Dendritic cell treated with granulocyte-macrophage colony-stimulating factor and Interleukin-4, amounts not matched to agents 40 ng/mL and 50 ng/mL, for 4 days (primary cell): ENCODE measurements around the gene HNRNPK.
A peak's percentile ranks its signal among the peaks of the same experiment; 100 is the strongest.

Experiments
- H3K27ac Mint-ChIP-seq: one replicate; pipeline ENCODE4 v1.8.0; 2022; ENCODE audit warnings: mild to moderate bottlenecking, mixed read lengths
- H3K27me3 Mint-ChIP-seq: one replicate; pipeline ENCODE4 v1.8.0; 2022; ENCODE audit warnings: mild to moderate bottlenecking, mixed read lengths
- H3K36me3 Mint-ChIP-seq: one replicate; pipeline ENCODE4 v1.8.0; 2022; ENCODE audit warnings: low read depth, mixed read lengths
- H3K4me1 Mint-ChIP-seq: one replicate; pipeline ENCODE4 v1.8.0; 2022; ENCODE audit warnings: low read depth, mixed read lengths
- H3K4me3 Mint-ChIP-seq: one replicate; pipeline ENCODE4 v1.8.0; 2022; ENCODE audit warnings: mild to moderate bottlenecking, moderate library complexity, mixed read lengths
- H3K9me3 Mint-ChIP-seq: one replicate; pipeline ENCODE4 v1.8.0; 2022; ENCODE audit warnings: mixed read lengths
- intact Hi-C: fragments of 100-400 bp; cut with micrococcal nuclease; formaldehyde crosslinking; loops from one replicate; pipeline ENCODE4 v1.15.0; 2022

The HNRNPK gene

GRCh38 chr9:83935276-83935935 is 44.6 kb downstream of the HNRNPK start:
- intact Hi-C loops: no loop called here
- no peaks in the 10 kb centered on the region for H3K9me3 Mint-ChIP-seq
- H3K4me3 Mint-ChIP-seq: no peak overlapping the region
- H3K4me1 Mint-ChIP-seq: peaks cover 36% of the 10 kb centered on the region
- H3K36me3 Mint-ChIP-seq: peaks cover 16% of the 10 kb centered on the region
- no peak overlapping the region for H3K27ac Mint-ChIP-seq
- H3K27me3 Mint-ChIP-seq: no peaks in the 10 kb centered on the region

- H3K4me3 Mint-ChIP-seq: no peak overlapping the region
- H3K9me3 Mint-ChIP-seq: no peaks in the 10 kb centered on the region
- H3K27me3 Mint-ChIP-seq: no peaks in the 10 kb centered on the region
- peaks cover 36% of the 10 kb centered on the region for H3K4me1 Mint-ChIP-seq
- peaks cover 16% of the 10 kb centered on the region for H3K36me3 Mint-ChIP-seq
- intact Hi-C loops: no loop called here
- H3K27ac Mint-ChIP-seq: no peak overlapping the region
Measured at GRCh38 chr9:83934569-83935275, 45.3 kb downstream of the HNRNPK start.

GRCh38 chr9:83933790-83934189 is 46.2 kb downstream of the HNRNPK start:
- intact Hi-C loops: no loop called here
- Mint-ChIP-seq H3K27me3 (no peaks in the 10 kb centered on the region), H3K9me3 (no peaks in the 10 kb centered on the region), H3K36me3 (peaks cover 7% of the 10 kb centered on the region), H3K4me1 (peaks cover 36% of the 10 kb centered on the region), H3K27ac (no peak overlapping the region), H3K4me3 (no peak overlapping the region)

- H3K4me3 Mint-ChIP-seq: no peak overlapping the region
- no peak overlapping the region for H3K27ac Mint-ChIP-seq
- peaks cover 40% of the 10 kb centered on the region for H3K4me1 Mint-ChIP-seq
- H3K9me3 Mint-ChIP-seq: no peaks in the 10 kb centered on the region
- no peaks in the 10 kb centered on the region for H3K27me3 Mint-ChIP-seq
- no peaks in the 10 kb centered on the region for H3K36me3 Mint-ChIP-seq
- intact Hi-C loops: no loop called here
Measured at GRCh38 chr9:83932851-83933250, 47.2 kb downstream of the HNRNPK start.

- no peak overlapping the region for H3K4me3 Mint-ChIP-seq
- H3K9me3 Mint-ChIP-seq: no peaks in the 10 kb centered on the region
- no peaks in the 10 kb centered on the region for H3K36me3 Mint-ChIP-seq
- intact Hi-C loops: no loop called here
- peaks cover 45% of the 10 kb centered on the region for H3K4me1 Mint-ChIP-seq
- no peaks in the 10 kb centered on the region for H3K27me3 Mint-ChIP-seq
- H3K27ac Mint-ChIP-seq: peak overlapping the region; percentile 26
Measured at GRCh38 chr9:83932011-83932410, 48.0 kb downstream of the HNRNPK start.

- no peaks in the 10 kb centered on the region for H3K27me3 Mint-ChIP-seq
- H3K4me1 Mint-ChIP-seq: peaks cover 45% of the 10 kb centered on the region
- no peak overlapping the region for H3K4me3 Mint-ChIP-seq
- intact Hi-C loops: no loop called here
- H3K27ac Mint-ChIP-seq: no peak overlapping the region
- no peaks in the 10 kb centered on the region for H3K36me3 Mint-ChIP-seq
- no peaks in the 10 kb centered on the region for H3K9me3 Mint-ChIP-seq
Measured at GRCh38 chr9:83930881-83931280, 49.1 kb downstream of the HNRNPK start.

GRCh38 chr9:83927591-83927990 is 52.4 kb downstream of the HNRNPK start:
- H3K9me3 Mint-ChIP-seq: no peaks in the 10 kb centered on the region
- intact Hi-C loops: no loop called here

GRCh38 chr9:83920927-83921707 is 58.9 kb downstream of the HNRNPK start, which contains the start of gene KIF27:
KIF27 (minus strand) TSS chr9:83921432; CDS start chr9:83915591, 5,841 bp downstream.
- H3K36me3 Mint-ChIP-seq: no peaks in the 10 kb centered on the region
- H3K4me3 Mint-ChIP-seq: peak within 1 kb of the TSS; percentile 79
- no peaks in the 10 kb centered on the region for H3K27me3 Mint-ChIP-seq
- peak within 1 kb of the TSS; percentile 90 for H3K27ac Mint-ChIP-seq
- H3K9me3 Mint-ChIP-seq: no peaks in the 10 kb centered on the region
- intact Hi-C loops: loop anchor here (1.0 to 2.0 kb wide), 3 partner anchors 59 to 298 kb away; partner anchors contain the start of genes HNRNPK, IDNK, RMI1 and UBQLN1
- H3K4me1 Mint-ChIP-seq: peaks cover 25% of the 10 kb centered on the region

More at GRCh38 chr9:83927591-83927990, 52.4 kb downstream of the HNRNPK start:
- H3K4me3 Mint-ChIP-seq: no peak overlapping the region
- H3K27ac Mint-ChIP-seq: no peak overlapping the region
- H3K4me1 Mint-ChIP-seq: peaks cover 37% of the 10 kb centered on the region
- H3K27me3 Mint-ChIP-seq: no peaks in the 10 kb centered on the region
- no peaks in the 10 kb centered on the region for H3K36me3 Mint-ChIP-seq

GRCh38 chr9:83920469-83920926 is 59.5 kb downstream of the HNRNPK start:
- no peaks in the 10 kb centered on the region for H3K36me3 Mint-ChIP-seq
- peak overlapping the region; percentile 90 for H3K27ac Mint-ChIP-seq
- no peaks in the 10 kb centered on the region for H3K9me3 Mint-ChIP-seq
- no peaks in the 10 kb centered on the region for H3K27me3 Mint-ChIP-seq
- peaks cover 25% of the 10 kb centered on the region for H3K4me1 Mint-ChIP-seq
- intact Hi-C loops: loop anchor here (2.0 kb wide), 2 partner anchors 214 to 298 kb away; partner anchors contain the start of genes IDNK and UBQLN1
- H3K4me3 Mint-ChIP-seq: peak overlapping the region; percentile 79

- Mint-ChIP-seq H3K4me1 (peaks cover 18% of the 10 kb centered on the region), H3K36me3 (no peaks in the 10 kb centered on the region), H3K4me3 (no peak overlapping the region), H3K9me3 (no peaks in the 10 kb centered on the region), H3K27me3 (no peaks in the 10 kb centered on the region), H3K27ac (no peak overlapping the region)
- intact Hi-C loops: no loop called here
Measured at GRCh38 chr9:83919111-83919510, 60.9 kb downstream of the HNRNPK start.
